Smooth muscle cell (in vitro differentiated cells): Measurements from ENCODE around the gene IQGAP2. TPM values are rescaled to one million over a fixed set of nuclear protein-coding genes. Genes with fewer than 3 reads are reported as not detected.

ENCODE experiments used
- DNase-seq: peaks from one replicate; lab custom pipeline; 2025; ENCODE audit not compliant: unreplicated experiment; lab: John Stamatoyannopoulos, UW
- H2AFZ ChIP-seq: fragments of 200-600 bp; sonication (generic); 2 replicates; pipeline ENCODE4 v1.6.0; 2016; ENCODE audit warnings: antibody characterized with exemption, low read depth, mild to moderate bottlenecking
- H3F3A ChIP-seq: fragments of 200-600 bp; sonication (generic); 2 replicates; pipeline ENCODE4 v1.6.0; 2017; ENCODE audit warnings: antibody characterized with exemption, low read depth
- H3K27ac ChIP-seq: fragments of 200-600 bp; sonication (generic); 2 replicates; pipeline ENCODE4 v1.5.1; 2016; ENCODE audit warnings: low read depth, mild to moderate bottlenecking
- H3K27me3 ChIP-seq: fragments of 200-600 bp; sonication (generic); 2 replicates; pipeline ENCODE4 v1.6.1; 2016; ENCODE audit warnings: low read depth, mild to moderate bottlenecking
- H3K36me3 ChIP-seq: fragments of 200-600 bp; sonication (generic); 2 replicates; pipeline ENCODE4 v1.5.1; 2016; ENCODE audit warnings: low read depth
- H3K4me1 ChIP-seq: fragments of 200-600 bp; sonication (generic); 2 replicates; pipeline ENCODE4 v1.5.1; 2016; ENCODE audit warnings: low read depth
- H3K4me2 ChIP-seq: fragments of 200-600 bp; sonication (generic); 2 replicates; pipeline ENCODE4 v1.6.0; 2016; ENCODE audit warnings: mild to moderate bottlenecking
- H3K4me3 ChIP-seq: fragments of 200-600 bp; sonication (generic); 2 replicates; pipeline ENCODE4 v1.5.1; 2016; ENCODE audit warnings: mild to moderate bottlenecking
- H3K79me2 ChIP-seq: fragments of 200-600 bp; sonication (generic); 2 replicates; pipeline ENCODE4 v1.6.0; 2016; ENCODE audit warnings: low read depth, mild to moderate bottlenecking
- H3K9ac ChIP-seq: fragments of 200-600 bp; sonication (generic); 2 replicates; pipeline ENCODE4 v1.6.0; 2016; ENCODE audit warnings: low read depth
- H3K9me3 ChIP-seq: fragments of 200-600 bp; sonication (generic); replicated peaks from 2 replicates; pipeline ENCODE4 v1.5.1; 2016; ENCODE audit warnings: low read depth
- H4K20me1 ChIP-seq: fragments of 200-600 bp; sonication (generic); 2 replicates; pipeline ENCODE4 v1.6.0; 2016; ENCODE audit warnings: low read depth
- CTCF ChIP-seq: fragments of 200-600 bp; sonication (generic); IDR thresholded peaks from 2 replicates; pipeline ENCODE4 v1.5.1; 2017; ENCODE audit warnings: borderline replicate concordance, mild to moderate bottlenecking, antibody characterized with exemption; ENCODE audit not compliant: insufficient read depth, poor library complexity, severe bottlenecking
- WGBS: methylation state at CpG from one replicate; pipeline ENCODE4 v1.1.7; 2016; ENCODE audit warnings: low lambda C conversion rate; 5-methylcytosine and 5-hydroxymethylcytosine counted together
- polyA plus RNA-seq: library from polyadenylated mRNA; unstranded; fragments of >200 nt; fragmentation: Nextera tagmentation; extraction: Ambion mirVana; gene quantifications from 2 replicates; pipeline ENCODE4 v1.2.1, GENCODE V29; 2016
- total RNA-seq: library from RNA; depleted of rRNA; stranded (reverse); fragments of >200 nt; gene quantifications from 2 replicates; pipeline ENCODE4 v1.2.3, GENCODE V29; 2014

IQGAP2 gene
- total and polyA plus RNA-seq, 2 experiments from 2014 or later: 7.3 to 16.6 TPM

- WGBS: 54% methylated on average over 3 of the region's 3 CpGs
- peak overlapping the region; percentile 67 for H3K4me2 ChIP-seq
Measured at GRCh38 chr5:76690037-76690679, 287.1 kb downstream of the IQGAP2 start.

GRCh38 chr5:76690704-76691466 is 287.8 kb downstream of the IQGAP2 start:
- H3K79me2 ChIP-seq: no peaks in the 10 kb centered on the region
- H3K36me3 ChIP-seq: no peaks in the 10 kb centered on the region
- no peaks in the 10 kb centered on the region for H3K27me3 ChIP-seq
- H2AFZ ChIP-seq: no peak overlapping the region
- no peak for DNase-seq
- H3K4me1 ChIP-seq: peaks cover 24% of the 10 kb centered on the region
- peaks cover 19% of the 10 kb centered on the region for H3F3A ChIP-seq
- peak overlapping the region; percentile 48 for H3K9ac ChIP-seq
- H3K4me2 ChIP-seq: peak overlapping the region; percentile 29
- WGBS: 61% methylated on average over 7 of the region's 7 CpGs
- H3K9me3 ChIP-seq: no peaks in the 10 kb centered on the region
- TF ChIP-seq CTCF: no peak
- peak overlapping the region; percentile 83 for H3K27ac ChIP-seq
- H3K4me3 ChIP-seq: no peak overlapping the region
- H4K20me1 ChIP-seq: no peaks in the 10 kb centered on the region

More at GRCh38 chr5:76690037-76690679, 287.1 kb downstream of the IQGAP2 start:
- Histone ChIP-seq H3K27ac (peak overlapping the region; percentile 83), H3K9me3 (no peaks in the 10 kb centered on the region), H3F3A (peaks cover 19% of the 10 kb centered on the region), H2AFZ (no peak overlapping the region), H3K27me3 (no peaks in the 10 kb centered on the region), H3K36me3 (no peaks in the 10 kb centered on the region), H3K4me3 (no peak overlapping the region), H3K9ac (peak overlapping the region; percentile 11), H3K4me1 (peaks cover 24% of the 10 kb centered on the region), H4K20me1 (no peaks in the 10 kb centered on the region), H3K79me2 (no peaks in the 10 kb centered on the region)
- no peak for DNase-seq
- TF ChIP-seq CTCF: no peak

GRCh38 chr5:76691467-76692273 is 288.6 kb downstream of the IQGAP2 start:
- no peak for DNase-seq
- Histone ChIP-seq H3K36me3 (no peaks in the 10 kb centered on the region), H3K27me3 (no peaks in the 10 kb centered on the region), H3K4me2 (peak overlapping the region; percentile 29), H3K4me3 (no peak overlapping the region), H3K27ac (peak overlapping the region; percentile 83), H3F3A (peaks cover 19% of the 10 kb centered on the region), H4K20me1 (no peaks in the 10 kb centered on the region), H3K4me1 (peaks cover 24% of the 10 kb centered on the region), H2AFZ (no peak overlapping the region), H3K9me3 (no peaks in the 10 kb centered on the region), H3K79me2 (no peaks in the 10 kb centered on the region), H3K9ac (peak overlapping the region; percentile 48)
- 36% methylated on average over 5 of the region's 5 CpGs for WGBS
- TF ChIP-seq CTCF: no peak
